Breast epithelium (tissue), 4 donors: ENCODE data around the gene KRT28. TPM values are rescaled to one million over a fixed set of nuclear protein-coding genes. Genes with fewer than 3 reads are reported as not detected.
"Not testable (repeated sequence)": the region's sequence is repeated elsewhere in the genome, so short reads cannot be mapped to it uniquely, and the experiment has no call there.

Experiments
- DNase-seq, 2 donors: peaks; one replicate each; pipeline ENCODE4 v3.0.0-alpha.2; 2019; ENCODE audit warnings: low spot score in 2 of 2
- H3K27ac ChIP-seq, 2 donors: fragments of 200-600 bp; sonication (generic) in 1 of 2; one replicate each; pipeline ENCODE4 v1.5.1; 2016 to 2019; ENCODE audit warnings: mild to moderate bottlenecking in 1 of 2
- H3K27me3 ChIP-seq, 2 donors: fragments of 200-600 bp; sonication (generic) in 1 of 2; one replicate each; pipeline versions ENCODE4 v1.5.1 to v1.6.0; 2017 to 2019; ENCODE audit warnings: control low read depth in 1 of 2, mild to moderate bottlenecking in 1 of 2
- H3K36me3 ChIP-seq: fragments of 200-600 bp; one replicate; pipeline ENCODE4 v1.5.1; 2019
- H3K4me1 ChIP-seq, 2 donors: fragments of 200-600 bp; sonication (generic); one replicate each; pipeline ENCODE4 v1.5.1; 2016 to 2019; ENCODE audit warnings: control low read depth in 1 of 2
- H3K4me3 ChIP-seq, 3 donors: fragments of 200-600 bp; sonication (generic); 1 replicate in 2 of 3; 2 replicates in 1 of 3; pipeline ENCODE4 v1.5.1; 2016 to 2019; ENCODE audit warnings: mild to moderate bottlenecking in 3 of 3, moderate library complexity in 2 of 3
- H3K9me3 ChIP-seq, 2 donors: fragments of 200-600 bp; sonication (generic) in 1 of 2; one replicate each; pipeline ENCODE4 v1.5.1; 2016 to 2019; ENCODE audit warnings: control low read depth in 1 of 2
- CTCF ChIP-seq, 3 donors: fragments of 450-650 bp; IDR thresholded peaks; one replicate each; pipeline ENCODE4 v1.5.1; 2016 to 2017; ENCODE audit warnings: antibody characterized with exemption in 3 of 3, mild to moderate bottlenecking in 3 of 3, moderate library complexity in 3 of 3
- POLR2A ChIP-seq: fragments of 450-650 bp; IDR thresholded peaks from one replicate; pipeline ENCODE4 v1.6.1; 2016; ENCODE audit warnings: antibody characterized with exemption, mild to moderate bottlenecking, moderate library complexity
- POLR2AphosphoS5 ChIP-seq, 3 donors: sonication (generic); formaldehyde crosslinking; IDR thresholded peaks; one replicate each; pipeline ENCODE4 v1.6.1; 2017; ENCODE audit warnings: antibody characterized with exemption in 3 of 3
- intact Hi-C: fragments of 100-400 bp; cut with DNase I; formaldehyde crosslinking; loops from one replicate; pipeline ENCODE4 v1.15.1; 2023; ENCODE audit warnings: low total_unique reads
- total RNA-seq, 3 donors: library from RNA; depleted of rRNA; stranded (reverse); fragments of >200 nt; gene quantifications; one replicate each; pipeline ENCODE4 v1.1.0, GENCODE V29; 2016

Gene KRT28
- total RNA-seq, 3 donors from 2014 or later: not detected

- DNase-seq: no peak
- Histone ChIP-seq H3K27ac (no peak overlapping the region), H3K4me1 (no peaks in the 10 kb centered on the region), H3K36me3 (no peaks in the 10 kb centered on the region), H3K9me3 (peaks cover 0 to 16% of the 10 kb centered on the region in 2 donors), H3K4me3 (no peak overlapping the region), H3K27me3 (peaks cover 0 to 3% of the 10 kb centered on the region in 2 donors)
- intact Hi-C loops: no loop called here
- TF ChIP-seq CTCF (IDR thresholded peaks at IDR 0.05) (no peak), POLR2A (no peak), POLR2AphosphoS5 (IDR thresholded peaks at IDR 0.05) (no peak)
These were observed 46.0 kb downstream of the KRT28 start for GRCh38 chr17:40753804-40754203.

GRCh38 chr17:40751065-40751464 lies 48.7 kb downstream of the KRT28 start:
- Histone ChIP-seq H3K9me3 (no peaks in the 10 kb centered on the region), H3K27me3 (peaks cover 0 to 7% of the 10 kb centered on the region in 2 donors), H3K4me1 (no peaks in the 10 kb centered on the region), H3K27ac (no peak overlapping the region), H3K4me3 (no peak overlapping the region), H3K36me3 (no peaks in the 10 kb centered on the region)
- intact Hi-C loops: no loop called here
- DNase-seq: no peak
- TF ChIP-seq POLR2A: no peak
- no peak for TF ChIP-seq CTCF (IDR thresholded peaks at IDR 0.05)
- no peak for TF ChIP-seq POLR2AphosphoS5 (IDR thresholded peaks at IDR 0.05)

- no peak overlapping the region for H3K4me3 ChIP-seq
- H3K27me3 ChIP-seq: peaks cover 0 to 7% of the 10 kb centered on the region in 2 donors
- no peaks in the 10 kb centered on the region for H3K9me3 ChIP-seq
- no peak overlapping the region for H3K27ac ChIP-seq
- no peaks in the 10 kb centered on the region for H3K36me3 ChIP-seq
- DNase-seq: no peak
- H3K4me1 ChIP-seq: no peaks in the 10 kb centered on the region
- TF ChIP-seq POLR2AphosphoS5 (IDR thresholded peaks at IDR 0.05) (no peak), CTCF (IDR thresholded peaks at IDR 0.05) (no peak), POLR2A (no peak)
- intact Hi-C loops: no loop called here
These were observed 49.4 kb downstream of the KRT28 start for GRCh38 chr17:40750391-40750790.

- DNase-seq, intact Hi-C loops: not testable (repeated sequence)
These were observed 51.1 kb downstream of the KRT28 start for GRCh38 chr17:40748666-40749065.

More at GRCh38 chr17:40748666-40749065, 51.1 kb downstream of the KRT28 start:
- H3K36me3 ChIP-seq, H3K27me3 ChIP-seq, H3K27ac ChIP-seq, H3K4me1 ChIP-seq, H3K4me3 ChIP-seq, H3K9me3 ChIP-seq: not testable (repeated sequence)

Other genes with a start within 250 kb of the KRT28 start
- gene CCR7, start 234.5 kb downstream of the KRT28 start, total RNA-seq: 1 to 10 TPM in 1 of 3 donors, under 1 TPM in 2; 0.16 to 1.0 (median 0.33) TPM
- 100 to 1,000 TPM in 1 of 3 donors, 10 to 100 TPM in 2; 91.4 to 122 (median 98.4) TPM for gene SMARCE1, start 152.1 kb downstream of the KRT28 start, total RNA-seq
- gene KRT222, start 134.8 kb downstream of the KRT28 start, total RNA-seq: 1 to 10 TPM in 2 of 3 donors, under 1 TPM in 1; 0.80 to 1.3 (median 1.0) TPM
- not detected for gene KRT24, start 96.2 kb downstream of the KRT28 start, total RNA-seq
- not detected for gene KRT25, start 44.6 kb downstream of the KRT28 start, total RNA-seq
- not detected for gene KRT26, start 27.8 kb downstream of the KRT28 start, total RNA-seq
- gene KRT27, start 17.4 kb downstream of the KRT28 start, total RNA-seq: not detected
- 10 to 100 TPM in 1 of 3 donors, 1 to 10 TPM in 2; 6.2 to 14.7 (median 7.6) TPM for gene KRT10, start 22.7 kb upstream of the KRT28 start, total RNA-seq
- not detected for gene KRT12, start 67.3 kb upstream of the KRT28 start, total RNA-seq
- gene KRT20, start 85.3 kb upstream of the KRT28 start, total RNA-seq: 1 to 10 TPM in 1 of 3 donors, not detected in 2; 6.6 TPM
- gene KRT23, start 137.7 kb upstream of the KRT28 start, total RNA-seq: 10 to 100 TPM in 2 of 3 donors, not detected in 1; 37.7 to 57.5 TPM
- not detected for gene KRT39, start 167.0 kb upstream of the KRT28 start, total RNA-seq
- gene KRT40, start 184.4 kb upstream of the KRT28 start, total RNA-seq: under 1 TPM in 1 of 3 donors, not detected in 2; 0.29 TPM
- not detected for gene KRTAP3-3, start 194.2 kb upstream of the KRT28 start, total RNA-seq
- gene KRTAP3-2, start 199.9 kb upstream of the KRT28 start, total RNA-seq: not detected
- not detected for gene KRTAP3-1, start 209.2 kb upstream of the KRT28 start, total RNA-seq
- not detected for gene KRTAP1-5, start 227.2 kb upstream of the KRT28 start, total RNA-seq
- gene KRTAP1-4, start 230.2 kb upstream of the KRT28 start, total RNA-seq: not detected
- gene KRTAP1-3, start 234.9 kb upstream of the KRT28 start, total RNA-seq: not detected
- gene KRTAP1-1, start 241.5 kb upstream of the KRT28 start, total RNA-seq: not detected
- gene KRTAP2-1, start 247.4 kb upstream of the KRT28 start, total RNA-seq: not detected